ENCODE measurements around the gene PLAGL2. TPM values are rescaled to one million over a fixed set of nuclear protein-coding genes. Genes with fewer than 3 reads are reported as not detected.

Gene PLAGL2
- total RNA-seq, 1 experiment from 2014 or later: 44.4 TPM

DNA sequence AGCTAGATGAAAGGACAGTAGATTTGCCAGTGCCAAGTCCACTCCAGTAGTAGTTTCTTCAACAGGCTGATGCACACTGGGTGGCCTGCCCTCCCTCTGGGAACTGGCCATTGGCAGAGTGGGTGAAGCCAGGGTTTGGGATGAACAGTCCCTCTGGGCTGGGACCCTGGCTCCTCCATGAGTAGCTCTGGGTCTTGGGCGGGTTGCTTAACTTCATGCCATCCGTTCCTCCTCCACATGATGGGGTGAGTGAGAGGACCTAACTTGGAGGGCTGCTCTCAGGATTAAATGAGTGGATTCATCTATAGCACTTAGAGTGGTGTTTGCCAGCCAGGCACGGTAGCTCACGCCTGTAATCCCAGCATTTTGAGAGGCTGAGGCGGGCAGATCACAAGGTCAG, 47.2 kb downstream of the PLAGL2 start:
- no peak overlapping the region for H3K18ac ChIP-seq (ENCODE audit: insufficient read length, low read depth, low read length)
- Mint-ChIP-seq H3K36me3 (ENCODE audit: insufficient read depth in 1 of 3, low read depth in 3 of 3) (peaks cover 36 to 80% (median 77%) of the 10 kb centered on the region in 3 experiments; a peak in 6 of 7 replicates), H3K4me1 (peaks cover 2 to 4% of the 10 kb centered on the region in 2 experiments; a peak in 3 of 4 replicates), H3K27ac (peak overlapping the region in 1 of 3 experiments; percentile 69; a peak in 1 of 7 replicates), H3K4me3 (no peak overlapping the region), H3K27me3 (ENCODE audit: low read depth) (no peaks in the 10 kb centered on the region), H3K9me3 (no peaks in the 10 kb centered on the region)
- no peak overlapping the region for H2BK5ac ChIP-seq (ENCODE audit: insufficient read length, low read length)
- H3K4me1 ChIP-seq (ENCODE audit: insufficient read depth, low read length): no peaks in the 10 kb centered on the region
- TF ChIP-seq, protein P1, sequence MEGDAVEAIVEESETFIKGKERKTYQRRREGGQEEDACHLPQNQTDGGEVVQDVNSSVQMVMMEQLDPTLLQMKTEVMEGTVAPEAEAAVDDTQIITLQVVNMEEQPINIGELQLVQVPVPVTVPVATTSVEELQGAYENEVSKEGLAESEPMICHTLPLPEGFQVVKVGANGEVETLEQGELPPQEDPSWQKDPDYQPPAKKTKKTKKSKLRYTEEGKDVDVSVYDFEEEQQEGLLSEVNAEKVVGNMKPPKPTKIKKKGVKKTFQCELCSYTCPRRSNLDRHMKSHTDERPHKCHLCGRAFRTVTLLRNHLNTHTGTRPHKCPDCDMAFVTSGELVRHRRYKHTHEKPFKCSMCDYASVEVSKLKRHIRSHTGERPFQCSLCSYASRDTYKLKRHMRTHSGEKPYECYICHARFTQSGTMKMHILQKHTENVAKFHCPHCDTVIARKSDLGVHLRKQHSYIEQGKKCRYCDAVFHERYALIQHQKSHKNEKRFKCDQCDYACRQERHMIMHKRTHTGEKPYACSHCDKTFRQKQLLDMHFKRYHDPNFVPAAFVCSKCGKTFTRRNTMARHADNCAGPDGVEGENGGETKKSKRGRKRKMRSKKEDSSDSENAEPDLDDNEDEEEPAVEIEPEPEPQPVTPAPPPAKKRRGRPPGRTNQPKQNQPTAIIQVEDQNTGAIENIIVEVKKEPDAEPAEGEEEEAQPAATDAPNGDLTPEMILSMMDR (conservative IDR thresholded peaks at IDR 0.05): no peak
- H3K14ac ChIP-seq (ENCODE audit: insufficient read depth, low read length): no peak overlapping the region
- H2AK5ac ChIP-seq (ENCODE audit: insufficient read length, low read length): no peak overlapping the region
- no peak for DNase-seq
- no CpG with 5 or more reads among the region's 5 CpGs for WGBS (ENCODE audit: extremely low coverage, insufficient read length, low lambda C conversion rate)
- no peak overlapping the region for H2BK15ac ChIP-seq (ENCODE audit: low read depth, low read length)
- H3K27me3 ChIP-seq (ENCODE audit: insufficient read depth, low read length): no peaks in the 10 kb centered on the region
- H3K23me2 ChIP-seq (ENCODE audit: insufficient read length, low read depth, low read length, poor library complexity, severe bottlenecking): no peaks in the 10 kb centered on the region
- H3K4ac ChIP-seq (ENCODE audit: low read depth, low read length): no peak overlapping the region
- H3K9ac ChIP-seq (ENCODE audit: extremely low read depth, insufficient read length, low read length): no peak overlapping the region
- no peak overlapping the region for H4K91ac ChIP-seq (ENCODE audit: insufficient read length, low read depth, low read length)
- H4K20me1 ChIP-seq (ENCODE audit: control insufficient read depth, insufficient read depth, insufficient read length): no peaks in the 10 kb centered on the region
- no peaks in the 10 kb centered on the region for H3K79me2 ChIP-seq (ENCODE audit: insufficient read depth, low read length)
- H2BK120ac ChIP-seq (ENCODE audit: low read depth, low read length, poor library complexity, severe bottlenecking): no peak overlapping the region
- no peak overlapping the region for H3K4me2 ChIP-seq (ENCODE audit: insufficient read depth, insufficient read length, low read length)
- H3K23ac ChIP-seq (ENCODE audit: insufficient read length, low read depth, low read length): no peak overlapping the region
- H4K8ac ChIP-seq (replicated peaks; ENCODE audit: insufficient read length, low read depth, low read length): no peak overlapping the region
- H3T11ph ChIP-seq (ENCODE audit: low read length): no peak overlapping the region
- no peaks in the 10 kb centered on the region for H3K79me1 ChIP-seq (ENCODE audit: insufficient read depth, low read depth, low read length, poor library complexity, severe bottlenecking)
- no peak overlapping the region for H2AFZ ChIP-seq (ENCODE audit: low read length)
- no peak overlapping the region for H3K56ac ChIP-seq (ENCODE audit: insufficient read length, low read depth, low read length)
- no peaks in the 10 kb centered on the region for H3K9me3 ChIP-seq (ENCODE audit: control insufficient read depth, low read depth, low read length)
- H3K27ac ChIP-seq (ENCODE audit: insufficient read length, low read depth, low read length): no peak overlapping the region
- no peak overlapping the region for H4K5ac ChIP-seq (ENCODE audit: insufficient read length, low read depth, low read length)
- no peak overlapping the region for H2BK12ac ChIP-seq (ENCODE audit: insufficient read length, low read depth, low read length)
- no peak overlapping the region for H2BK20ac ChIP-seq (ENCODE audit: low read depth, low read length, poor library complexity, severe bottlenecking)

Data from H9 (cell line).